ENCODE data around the gene ATAD3C.
A peak's percentile ranks its signal among the peaks of the same experiment; 100 is the strongest.

Gene ATAD3C

GRCh38 chr1:1436630-1437032 lies 12.9 kb upstream of the ATAD3C start:
- Histone ChIP-seq H3K4me1 (ENCODE audit: control insufficient read depth in 5 of 5, insufficient read depth in 5 of 5, low read length in 5 of 5) (peaks cover 5 to 77% (median 69%) of the 10 kb centered on the region in 5 donors), H3K27ac (ENCODE audit: low read depth, low read length) (no peak overlapping the region), H3K27me3 (ENCODE audit: control insufficient read depth in 5 of 5, insufficient read depth in 4 of 5, low read length in 5 of 5) (peaks cover 0 to 3% (median 0%) of the 10 kb centered on the region in 5 donors), H3K9ac (ENCODE audit: low read length in 5 of 5) (peak overlapping the region in 3 of 5 donors; percentile 0 to 64 (median 45)), H3K36me3 (ENCODE audit: control insufficient read depth in 5 of 5, insufficient read depth in 5 of 5, low read length in 5 of 5) (peaks cover 0 to 4% (median 0%) of the 10 kb centered on the region in 5 donors), H3K4me3 (ENCODE audit: low read depth in 1 of 5, low read length in 5 of 5) (peak overlapping the region in 4 of 5 donors; percentile 58 to 71 (median 64)), H3K9me3 (ENCODE audit: control insufficient read depth in 5 of 5, low read length in 5 of 5) (no peaks in the 10 kb centered on the region)

GRCh38 chr1:1437033-1437903 lies 12.2 kb upstream of the ATAD3C start:
- Histone ChIP-seq H3K9me3 (ENCODE audit: control insufficient read depth in 5 of 5, low read length in 5 of 5) (no peaks in the 10 kb centered on the region), H3K4me1 (ENCODE audit: control insufficient read depth in 5 of 5, insufficient read depth in 5 of 5, low read length in 5 of 5) (peaks cover 5 to 73% (median 66%) of the 10 kb centered on the region in 5 donors), H3K4me3 (ENCODE audit: low read depth in 1 of 5, low read length in 5 of 5) (peak overlapping the region in 3 of 5 donors; percentile 58 to 67 (median 62)), H3K36me3 (ENCODE audit: control insufficient read depth in 5 of 5, insufficient read depth in 5 of 5, low read length in 5 of 5) (peaks cover 0 to 4% (median 0%) of the 10 kb centered on the region in 5 donors), H3K9ac (ENCODE audit: low read length in 5 of 5) (no peak overlapping the region), H3K27ac (ENCODE audit: low read depth, low read length) (no peak overlapping the region), H3K27me3 (ENCODE audit: control insufficient read depth in 5 of 5, insufficient read depth in 4 of 5, low read length in 5 of 5) (peaks cover 0 to 3% (median 0%) of the 10 kb centered on the region in 5 donors)

GRCh38 chr1:1437904-1438376 lies 11.5 kb upstream of the ATAD3C start:
- Histone ChIP-seq H3K9ac (ENCODE audit: low read length in 5 of 5) (no peak overlapping the region), H3K27ac (ENCODE audit: low read depth, low read length) (no peak overlapping the region), H3K4me3 (ENCODE audit: low read depth in 1 of 5, low read length in 5 of 5) (no peak overlapping the region), H3K4me1 (ENCODE audit: control insufficient read depth in 5 of 5, insufficient read depth in 5 of 5, low read length in 5 of 5) (peaks cover 2 to 67% (median 60%) of the 10 kb centered on the region in 5 donors), H3K9me3 (ENCODE audit: control insufficient read depth in 5 of 5, low read length in 5 of 5) (no peaks in the 10 kb centered on the region), H3K36me3 (ENCODE audit: control insufficient read depth in 5 of 5, insufficient read depth in 5 of 5, low read length in 5 of 5) (peaks cover 0 to 4% (median 0%) of the 10 kb centered on the region in 5 donors), H3K27me3 (ENCODE audit: control insufficient read depth in 5 of 5, insufficient read depth in 4 of 5, low read length in 5 of 5) (peaks cover 0 to 3% (median 0%) of the 10 kb centered on the region in 5 donors)

GRCh38 chr1:1438531-1439381 lies 10.7 kb upstream of the ATAD3C start:
- H3K4me1 ChIP-seq (ENCODE audit: control insufficient read depth in 5 of 5, insufficient read depth in 5 of 5, low read length in 5 of 5) = peaks cover 2 to 58% (median 52%) of the 10 kb centered on the region in 5 donors
- no peaks in the 10 kb centered on the region for H3K9me3 ChIP-seq (ENCODE audit: control insufficient read depth in 5 of 5, low read length in 5 of 5)
- H3K27me3 ChIP-seq (ENCODE audit: control insufficient read depth in 5 of 5, insufficient read depth in 4 of 5, low read length in 5 of 5) = peaks cover 0 to 3% (median 0%) of the 10 kb centered on the region in 5 donors
- no peak overlapping the region for H3K9ac ChIP-seq (ENCODE audit: low read length in 5 of 5)
- H3K36me3 ChIP-seq (ENCODE audit: control insufficient read depth in 5 of 5, insufficient read depth in 5 of 5, low read length in 5 of 5) = peaks cover 0 to 4% (median 0%) of the 10 kb centered on the region in 5 donors
- no peak overlapping the region for H3K4me3 ChIP-seq (ENCODE audit: low read depth in 1 of 5, low read length in 5 of 5)
- no peak overlapping the region for H3K27ac ChIP-seq (ENCODE audit: low read depth, low read length)

GRCh38 chr1:1439546-1440261 lies 9.8 kb upstream of the ATAD3C start:
- peaks cover 2 to 49% (median 42%) of the 10 kb centered on the region in 5 donors for H3K4me1 ChIP-seq (ENCODE audit: control insufficient read depth in 5 of 5, insufficient read depth in 5 of 5, low read length in 5 of 5)
- H3K9me3 ChIP-seq (ENCODE audit: control insufficient read depth in 5 of 5, low read length in 5 of 5) = no peaks in the 10 kb centered on the region
- peaks cover 0 to 3% (median 0%) of the 10 kb centered on the region in 5 donors for H3K27me3 ChIP-seq (ENCODE audit: control insufficient read depth in 5 of 5, insufficient read depth in 4 of 5, low read length in 5 of 5)
- H3K9ac ChIP-seq (ENCODE audit: low read length in 5 of 5) = no peak overlapping the region
- H3K27ac ChIP-seq (ENCODE audit: low read depth, low read length) = no peak overlapping the region
- H3K36me3 ChIP-seq (ENCODE audit: control insufficient read depth in 5 of 5, insufficient read depth in 5 of 5, low read length in 5 of 5) = peaks cover 0 to 4% (median 0%) of the 10 kb centered on the region in 5 donors
- no peak overlapping the region for H3K4me3 ChIP-seq (ENCODE audit: low read depth in 1 of 5, low read length in 5 of 5)

GRCh38 chr1:1440262-1441001 lies 9.1 kb upstream of the ATAD3C start:
- peaks cover 0 to 3% (median 0%) of the 10 kb centered on the region in 5 donors for H3K27me3 ChIP-seq (ENCODE audit: control insufficient read depth in 5 of 5, insufficient read depth in 4 of 5, low read length in 5 of 5)
- H3K9ac ChIP-seq (ENCODE audit: low read length in 5 of 5) = no peak overlapping the region
- H3K27ac ChIP-seq (ENCODE audit: low read depth, low read length) = no peak overlapping the region
- H3K36me3 ChIP-seq (ENCODE audit: control insufficient read depth in 5 of 5, insufficient read depth in 5 of 5, low read length in 5 of 5) = peaks cover 0 to 4% (median 0%) of the 10 kb centered on the region in 5 donors
- H3K4me1 ChIP-seq (ENCODE audit: control insufficient read depth in 5 of 5, insufficient read depth in 5 of 5, low read length in 5 of 5) = peaks cover 2 to 42% (median 35%) of the 10 kb centered on the region in 5 donors
- H3K9me3 ChIP-seq (ENCODE audit: control insufficient read depth in 5 of 5, low read length in 5 of 5) = no peaks in the 10 kb centered on the region
- peak overlapping the region in 1 of 5 donors; percentile 42 for H3K4me3 ChIP-seq (ENCODE audit: low read depth in 1 of 5, low read length in 5 of 5)

GRCh38 chr1:1441002-1441888 lies 8.2 kb upstream of the ATAD3C start:
- Histone ChIP-seq H3K4me1 (ENCODE audit: control insufficient read depth in 5 of 5, insufficient read depth in 5 of 5, low read length in 5 of 5) (peaks cover 2 to 37% (median 30%) of the 10 kb centered on the region in 5 donors), H3K36me3 (ENCODE audit: control insufficient read depth in 5 of 5, insufficient read depth in 5 of 5, low read length in 5 of 5) (peaks cover 0 to 4% (median 0%) of the 10 kb centered on the region in 5 donors), H3K27ac (ENCODE audit: low read depth, low read length) (no peak overlapping the region), H3K9me3 (ENCODE audit: control insufficient read depth in 5 of 5, low read length in 5 of 5) (no peaks in the 10 kb centered on the region), H3K27me3 (ENCODE audit: control insufficient read depth in 5 of 5, insufficient read depth in 4 of 5, low read length in 5 of 5) (peaks cover 0 to 3% (median 0%) of the 10 kb centered on the region in 5 donors), H3K9ac (ENCODE audit: low read length in 5 of 5) (no peak overlapping the region), H3K4me3 (ENCODE audit: low read depth in 1 of 5, low read length in 5 of 5) (peak overlapping the region in 1 of 5 donors; percentile 42)

- H3K9me3 ChIP-seq (ENCODE audit: control insufficient read depth in 5 of 5, low read length in 5 of 5) = no peaks in the 10 kb centered on the region
- no peak overlapping the region for H3K9ac ChIP-seq (ENCODE audit: low read length in 5 of 5)
- peaks cover 2 to 27% (median 22%) of the 10 kb centered on the region in 5 donors for H3K4me1 ChIP-seq (ENCODE audit: control insufficient read depth in 5 of 5, insufficient read depth in 5 of 5, low read length in 5 of 5)
- H3K36me3 ChIP-seq (ENCODE audit: control insufficient read depth in 5 of 5, insufficient read depth in 5 of 5, low read length in 5 of 5) = peaks cover 0 to 4% (median 0%) of the 10 kb centered on the region in 5 donors
- H3K4me3 ChIP-seq (ENCODE audit: low read depth in 1 of 5, low read length in 5 of 5) = no peak overlapping the region
- no peak overlapping the region for H3K27ac ChIP-seq (ENCODE audit: low read depth, low read length)
- no peaks in the 10 kb centered on the region for H3K27me3 ChIP-seq (ENCODE audit: control insufficient read depth in 5 of 5, insufficient read depth in 4 of 5, low read length in 5 of 5)
Observed at GRCh38 chr1:1442069-1442770, 7.3 kb upstream of the ATAD3C start.
